ENCODE data around the gene NDUFAF8.

DNA sequence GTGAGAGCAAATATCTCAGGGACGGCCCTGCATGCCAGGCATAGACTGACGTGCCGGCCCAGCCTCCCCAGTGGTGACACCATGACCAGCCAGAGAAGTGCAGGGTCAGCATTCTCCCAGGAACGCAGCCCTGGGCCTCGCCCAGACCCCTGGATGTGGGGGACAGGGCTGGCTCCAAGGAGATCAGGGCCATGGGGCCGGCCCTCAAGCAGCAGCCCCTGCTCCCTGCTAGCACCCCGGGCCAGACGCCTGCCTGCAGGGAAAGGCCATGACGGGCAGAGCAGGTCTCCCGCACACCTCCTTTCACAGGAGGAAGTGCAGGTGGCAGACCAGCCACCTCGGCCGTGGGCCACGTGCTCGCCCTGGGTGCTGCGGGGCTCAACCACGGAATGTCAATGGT is 9.5 kb downstream of the NDUFAF8 start:
- TF ChIP-seq CTCF (conservative IDR thresholded peaks at IDR 0.05) = no peak
- no peak for TF ChIP-seq ZFX (IDR thresholded peaks at IDR 0.05)
